GM18499 (cell line): ENCODE data around the gene CDH15.
"Not testable (repeated sequence)": the region's sequence is repeated elsewhere in the genome, so short reads cannot be mapped to it uniquely, and the experiment has no call there.

ENCODE experiments used
- ATAC-seq: cut with Tn5 transposase; IDR thresholded peaks from one replicate; pipeline ENCODE4 v1.9.1; 2021; ENCODE audit warnings: moderate number of reproducible peaks; ENCODE audit not compliant: insufficient read depth, unreplicated experiment

CDH15 gene

DNA sequence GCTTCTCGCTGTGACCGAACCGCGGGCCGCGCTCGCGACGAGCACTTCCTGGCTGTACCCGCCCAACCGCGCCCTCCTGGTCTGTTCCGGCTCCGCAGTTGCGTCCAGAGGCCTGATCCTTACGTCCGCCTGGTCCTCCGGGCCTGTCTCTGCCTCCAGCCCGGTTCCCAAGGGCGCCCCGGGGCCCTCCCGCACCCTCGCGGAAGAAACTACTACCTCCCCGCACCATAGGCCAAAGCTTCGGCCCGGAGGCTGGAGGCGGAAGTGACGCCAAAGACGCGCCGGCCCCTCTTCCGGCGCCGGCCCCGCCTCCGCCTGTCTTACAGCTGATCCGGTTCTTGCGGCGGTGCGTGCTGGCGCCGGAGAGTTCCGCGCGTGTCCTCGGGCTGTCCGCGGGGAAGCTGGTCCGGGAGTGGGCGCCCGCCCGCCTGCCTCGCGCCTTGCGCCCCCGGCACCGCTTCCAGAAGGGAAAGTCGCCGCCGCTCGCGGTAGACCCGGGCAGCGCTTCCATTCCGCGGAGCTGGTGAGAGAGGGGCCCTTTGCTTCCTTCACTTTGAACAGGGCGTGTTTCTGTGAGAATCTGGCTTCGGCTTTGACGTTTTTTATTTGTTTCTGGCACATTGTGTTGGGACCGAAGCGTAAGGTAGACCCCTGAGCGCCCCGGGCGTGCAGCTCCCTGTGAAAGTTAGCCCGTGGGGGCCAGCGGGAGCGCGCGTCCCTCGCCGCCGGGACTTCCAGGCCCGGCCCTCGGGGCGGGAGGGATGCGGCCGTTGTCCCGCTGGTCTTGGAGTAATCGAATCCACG, 46.0 kb downstream of the CDH15 start, which contains the start of gene ZNF778:
TSS of gene ZNF778 (plus strand) at position 316 of the 804 bp plus-strand sequence. CDS start 3,425 bp downstream, outside the sequence.
- ATAC-seq, result no peak

DNA sequence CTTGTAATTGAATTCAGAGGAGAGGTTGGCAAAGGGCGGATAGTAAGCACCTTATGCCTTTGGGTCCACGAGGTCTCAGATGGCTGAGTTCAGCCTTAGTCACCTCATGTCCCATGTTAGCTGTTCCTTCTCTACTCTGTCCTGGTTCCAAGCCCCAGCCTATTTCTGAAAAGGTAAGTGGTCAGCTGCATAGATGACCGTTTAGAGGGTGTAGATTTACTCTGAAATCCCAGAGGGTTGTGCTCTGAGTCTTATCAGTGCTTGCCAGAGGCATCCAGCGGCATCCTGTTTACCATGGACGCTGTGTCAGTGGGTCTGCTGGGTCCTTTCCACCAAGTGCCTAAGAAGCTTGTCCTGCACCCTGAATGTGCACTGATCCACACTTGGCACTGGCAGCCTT, 47.8 kb downstream of the CDH15 start:
- ATAC-seq, result no peak

DNA sequence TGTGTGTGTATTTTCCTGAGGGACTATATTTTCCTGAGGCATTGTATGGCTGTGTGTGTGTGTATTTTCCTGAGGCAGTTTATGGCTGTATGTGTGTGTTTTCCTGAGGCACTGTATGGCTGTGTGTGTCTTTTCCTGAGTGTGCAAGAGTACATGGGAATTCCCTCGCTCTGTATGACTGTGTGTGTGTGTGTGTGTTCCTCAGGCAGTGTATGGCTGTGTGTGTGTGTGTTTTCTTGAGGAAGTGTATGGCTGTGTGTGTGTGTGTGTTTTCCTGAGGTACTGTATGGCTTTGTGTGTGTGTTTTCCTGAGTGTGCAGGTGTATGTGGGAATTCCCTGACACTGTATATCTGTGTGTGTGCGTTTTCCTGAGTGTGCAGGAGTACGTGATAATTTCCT, 50.1 kb downstream of the CDH15 start:
- no peak for ATAC-seq

DNA sequence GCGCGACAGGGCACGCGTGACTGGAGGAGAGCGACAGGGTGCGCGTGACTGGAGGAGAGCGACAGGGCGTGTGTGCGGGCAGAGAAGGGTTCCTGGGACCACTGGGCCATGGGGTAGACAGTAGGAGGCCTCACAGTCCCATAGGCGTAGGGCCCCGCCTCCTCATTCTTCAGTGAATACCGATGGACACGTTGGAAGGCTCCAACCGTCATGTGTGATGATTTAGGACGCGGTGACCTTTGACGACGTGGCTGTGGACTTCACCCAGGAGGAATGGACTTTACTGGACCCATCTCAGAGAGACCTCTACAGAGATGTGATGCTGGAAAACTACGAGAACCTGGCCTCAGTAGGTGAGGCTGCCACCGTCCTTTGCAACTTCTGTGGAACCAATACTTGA, 51.4 kb downstream of the CDH15 start:
- ATAC-seq, result no peak

DNA sequence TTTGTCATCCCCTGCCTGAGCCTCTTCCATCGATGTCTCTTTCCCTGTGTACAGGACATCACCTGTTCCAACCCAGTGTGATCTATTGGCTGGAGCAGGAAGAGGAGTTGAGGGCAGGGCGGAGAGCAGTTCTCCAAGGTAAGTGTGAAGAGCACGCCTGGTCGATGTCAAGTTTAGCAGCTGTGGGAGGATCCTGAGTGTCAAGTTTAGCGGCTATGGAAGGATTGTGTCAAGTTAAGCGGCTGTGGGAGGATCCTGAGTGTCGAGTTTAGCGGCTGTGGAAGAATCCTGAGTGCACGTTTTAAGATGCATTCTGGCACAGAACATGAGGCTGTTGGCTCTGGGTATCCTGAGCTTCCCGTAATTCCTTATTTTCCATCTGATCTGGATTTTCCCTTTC, 53.1 kb downstream of the CDH15 start:
- no peak for ATAC-seq

DNA sequence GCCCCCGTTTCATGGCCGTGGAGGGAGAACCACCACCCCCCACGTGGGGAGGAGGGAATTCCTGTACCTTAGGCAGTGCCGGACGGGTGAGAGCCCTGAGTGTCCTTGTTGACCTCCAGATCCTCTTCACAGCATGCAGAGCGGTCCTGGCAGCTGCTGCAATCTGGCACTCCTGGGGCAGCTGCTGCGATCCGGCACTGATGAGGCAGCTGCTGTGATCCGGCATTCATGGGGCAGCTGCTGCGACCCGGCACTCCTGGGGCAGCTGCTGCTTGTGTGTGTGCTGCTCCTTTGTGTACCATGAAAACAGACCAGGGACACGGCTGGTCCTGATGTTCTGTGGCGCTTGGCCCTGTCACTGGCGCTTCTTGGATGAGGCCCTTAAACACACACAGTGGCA, 58.7 kb downstream of the CDH15 start:
- ATAC-seq, result no peak

DNA sequence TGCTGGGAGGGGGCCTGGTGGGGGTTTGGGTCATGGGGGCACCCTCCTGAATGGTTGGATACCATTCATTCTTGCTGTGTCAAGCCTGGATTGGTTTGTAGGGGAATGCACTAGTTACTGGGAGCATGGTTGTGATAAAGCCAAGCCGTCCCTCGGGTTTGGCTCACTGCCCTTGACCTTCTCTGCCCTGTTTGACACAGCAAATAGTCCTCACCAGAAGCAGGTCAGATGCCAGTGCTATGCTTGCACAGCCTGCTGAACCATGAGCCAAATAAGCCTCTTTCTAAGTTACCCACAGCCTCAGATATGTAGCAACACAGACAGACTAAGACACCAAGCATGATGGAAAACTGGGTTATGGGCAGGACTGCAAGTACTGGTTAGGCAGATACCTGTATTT, 60.6 kb downstream of the CDH15 start:
- no peak for ATAC-seq

DNA sequence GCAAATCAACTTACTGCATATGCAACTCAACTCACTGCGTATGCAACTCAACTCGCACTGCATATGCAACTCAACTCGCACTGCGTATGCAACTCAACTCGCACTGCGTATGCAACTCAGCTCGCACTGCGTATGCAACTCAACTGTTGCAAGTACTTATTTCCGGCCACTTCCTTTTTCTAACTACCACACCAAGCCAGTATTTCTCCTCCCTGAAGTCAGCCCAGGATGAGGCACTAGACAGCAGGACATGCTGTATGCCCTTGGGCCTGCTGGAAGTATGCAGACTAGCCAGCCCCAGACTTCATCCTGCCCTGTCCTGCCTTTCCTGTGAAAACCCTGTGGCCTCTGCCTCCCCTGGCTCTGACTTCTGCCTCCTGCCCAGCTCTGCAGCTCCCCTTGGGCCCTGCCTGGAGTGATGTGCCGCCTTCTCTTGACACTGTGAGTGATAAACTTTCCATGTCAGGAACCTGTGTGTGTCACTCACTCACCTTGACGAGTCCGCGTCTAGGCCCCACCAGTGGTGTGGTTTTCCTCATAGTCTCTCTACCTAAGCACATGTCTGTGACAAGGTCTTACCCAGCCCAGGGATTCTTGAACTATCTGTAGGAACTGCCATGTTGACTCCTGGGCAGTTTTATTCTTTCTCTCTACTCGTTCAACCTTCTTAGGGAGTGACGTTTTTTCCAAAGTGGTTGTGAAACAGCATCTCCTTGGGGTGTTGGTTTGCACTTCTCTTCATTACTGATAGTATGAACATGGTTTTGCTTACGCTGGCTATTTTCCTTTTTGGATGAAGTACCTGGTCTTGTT, 62.3 kb downstream of the CDH15 start:
- ATAC-seq, result no peak

DNA sequence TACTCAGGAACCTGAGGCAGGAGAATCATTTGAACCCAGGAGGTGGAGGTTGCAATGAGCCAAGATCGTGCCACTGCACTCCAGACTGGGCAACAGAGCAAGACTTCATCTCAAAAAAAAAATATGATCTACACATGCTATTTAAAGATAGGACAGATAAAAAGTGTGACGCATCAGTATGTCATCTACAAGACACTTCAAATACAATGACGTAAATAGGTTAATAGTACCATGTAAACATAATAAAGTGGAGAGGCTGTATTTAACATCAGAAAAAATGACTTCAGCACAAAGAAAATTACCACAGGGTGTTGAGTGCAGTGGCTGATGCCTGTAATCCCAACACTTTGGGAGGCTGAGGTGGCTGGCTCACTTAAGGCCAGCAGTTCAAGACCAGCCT, 66.2 kb downstream of the CDH15 start:
- no peak for ATAC-seq

DNA sequence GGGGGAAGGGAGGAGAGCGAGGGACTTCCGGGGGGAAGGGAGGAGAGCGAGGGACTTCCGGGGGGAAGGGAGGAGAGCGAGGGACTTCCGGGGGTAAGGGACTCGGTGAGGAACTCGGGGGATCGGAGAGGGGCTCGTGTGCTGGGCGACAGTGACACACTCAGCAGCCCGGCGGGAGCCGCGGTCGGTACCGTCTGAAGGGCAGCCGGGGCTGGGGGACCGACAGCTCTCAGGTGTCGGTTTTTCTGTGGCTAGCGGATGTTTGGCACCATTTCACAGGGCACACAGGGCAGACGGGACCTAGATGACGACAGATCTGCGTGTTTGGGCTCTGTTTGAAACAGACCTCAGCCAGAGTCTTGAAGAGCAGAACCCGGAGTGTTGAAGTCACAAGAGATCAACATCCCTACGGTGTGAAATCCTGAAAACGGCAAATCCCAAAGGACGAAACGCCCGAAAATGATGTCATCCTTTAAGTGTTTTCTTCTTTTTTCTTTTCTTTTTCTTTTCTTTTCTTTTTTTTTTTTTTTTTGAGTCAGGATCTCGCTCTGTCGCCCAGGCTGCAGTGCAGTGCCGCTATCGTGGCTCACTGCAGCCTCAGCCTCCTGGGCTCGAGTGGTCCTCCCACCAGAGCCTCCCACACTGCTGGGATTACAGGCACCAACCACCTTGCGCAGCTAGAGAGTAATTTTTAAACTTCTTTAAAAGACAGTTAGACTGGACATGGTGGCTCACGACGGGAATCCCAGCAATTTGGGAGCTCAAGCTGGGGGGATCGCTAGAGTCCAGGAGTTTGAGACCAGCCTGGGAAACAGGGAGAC, 69.8 kb downstream of the CDH15 start:
- no peak for ATAC-seq

DNA sequence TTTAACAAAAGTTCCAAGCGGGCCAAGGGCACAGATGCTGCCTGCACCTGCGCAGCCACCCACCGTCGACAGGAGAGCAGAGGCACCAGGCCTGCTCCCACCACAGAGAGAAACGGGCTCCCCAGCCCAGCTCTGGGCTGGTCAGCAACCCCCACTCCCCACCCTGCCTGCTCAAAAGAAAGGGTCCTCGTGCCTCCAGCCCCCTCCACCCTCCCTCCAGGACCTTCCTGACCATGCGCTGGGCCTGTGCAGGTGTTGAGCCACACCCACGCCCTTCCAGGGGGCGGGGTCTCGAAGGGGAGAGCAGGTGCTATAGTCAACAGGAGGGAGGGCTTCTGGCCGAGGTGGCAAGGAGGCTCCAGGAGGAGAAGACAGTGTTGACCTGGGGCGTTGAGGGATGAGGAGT, 71.2 kb downstream of the CDH15 start:
- no peak for ATAC-seq

DNA sequence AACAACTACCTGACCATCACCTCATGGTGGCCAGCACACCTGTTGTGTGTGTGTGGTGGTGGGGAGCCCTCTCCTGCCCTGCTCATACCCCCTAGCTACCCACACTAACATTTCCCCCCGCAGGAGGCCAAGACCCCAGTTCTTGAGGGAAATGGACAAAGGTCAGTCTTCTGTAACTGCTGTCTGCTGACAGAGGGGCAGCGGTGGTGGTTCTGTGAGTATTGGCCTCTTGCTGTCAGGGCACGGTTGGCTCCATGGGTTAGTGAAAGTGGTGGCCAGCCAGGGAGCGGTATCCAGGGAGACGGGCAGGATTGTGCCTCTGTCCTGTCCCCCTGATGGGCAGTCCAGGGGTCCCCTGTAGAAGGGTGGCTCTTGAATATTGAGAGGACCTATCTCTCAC, 72.1 kb downstream of the CDH15 start:
- ATAC-seq, result no peak

DNA sequence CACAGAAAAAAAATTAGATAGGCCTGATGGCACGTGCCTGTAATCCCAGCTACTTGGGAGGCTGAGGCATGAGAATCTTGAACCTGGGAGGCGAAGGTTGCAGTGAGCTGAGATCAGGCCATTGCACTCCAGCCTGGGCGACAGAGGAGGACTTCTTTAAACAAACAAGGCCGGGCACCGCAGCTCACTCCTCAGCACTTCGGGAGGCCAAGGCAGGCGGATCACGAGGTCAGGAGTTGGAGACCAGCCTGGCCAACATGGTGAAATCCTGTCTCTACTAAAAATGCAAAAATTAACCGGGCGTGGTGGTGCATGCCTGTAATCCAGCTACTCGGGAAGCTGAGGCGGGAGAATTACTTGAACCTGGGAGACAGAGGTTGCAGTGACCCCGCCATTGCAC, 72.7 kb downstream of the CDH15 start:
- ATAC-seq, result not testable (repeated sequence)

DNA sequence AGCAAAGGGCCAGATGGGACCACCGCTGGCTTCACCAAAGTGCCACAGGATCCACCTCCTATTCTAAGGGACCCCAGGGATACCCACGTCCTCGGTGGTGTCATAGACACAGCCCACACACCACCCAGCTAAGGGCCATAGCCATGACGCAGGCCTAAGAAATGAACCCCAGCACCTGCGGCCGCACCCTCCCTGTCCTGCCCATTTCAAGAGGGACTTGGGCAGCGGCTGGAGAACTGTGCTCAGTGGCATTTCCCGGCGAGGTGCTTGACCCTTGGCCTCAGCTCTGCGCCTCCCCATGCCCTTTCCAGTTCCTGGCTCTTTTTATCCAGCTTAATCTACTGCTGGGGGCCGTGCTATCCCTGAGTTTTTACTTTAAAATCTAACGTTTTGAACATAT, 73.2 kb downstream of the CDH15 start:
- ATAC-seq, result no peak
